ENCODE measurements around the gene KCNMB4.
A peak's percentile ranks its signal among the peaks of the same experiment; 100 is the strongest.

Gene KCNMB4

GRCh38 chr12:70365648-70366518, at the start of gene KCNMB4:
KCNMB4 (plus strand) TSS chr12:70366290; CDS start chr12:70366735, 445 bp downstream.
- TF ChIP-seq, protein P1, sequence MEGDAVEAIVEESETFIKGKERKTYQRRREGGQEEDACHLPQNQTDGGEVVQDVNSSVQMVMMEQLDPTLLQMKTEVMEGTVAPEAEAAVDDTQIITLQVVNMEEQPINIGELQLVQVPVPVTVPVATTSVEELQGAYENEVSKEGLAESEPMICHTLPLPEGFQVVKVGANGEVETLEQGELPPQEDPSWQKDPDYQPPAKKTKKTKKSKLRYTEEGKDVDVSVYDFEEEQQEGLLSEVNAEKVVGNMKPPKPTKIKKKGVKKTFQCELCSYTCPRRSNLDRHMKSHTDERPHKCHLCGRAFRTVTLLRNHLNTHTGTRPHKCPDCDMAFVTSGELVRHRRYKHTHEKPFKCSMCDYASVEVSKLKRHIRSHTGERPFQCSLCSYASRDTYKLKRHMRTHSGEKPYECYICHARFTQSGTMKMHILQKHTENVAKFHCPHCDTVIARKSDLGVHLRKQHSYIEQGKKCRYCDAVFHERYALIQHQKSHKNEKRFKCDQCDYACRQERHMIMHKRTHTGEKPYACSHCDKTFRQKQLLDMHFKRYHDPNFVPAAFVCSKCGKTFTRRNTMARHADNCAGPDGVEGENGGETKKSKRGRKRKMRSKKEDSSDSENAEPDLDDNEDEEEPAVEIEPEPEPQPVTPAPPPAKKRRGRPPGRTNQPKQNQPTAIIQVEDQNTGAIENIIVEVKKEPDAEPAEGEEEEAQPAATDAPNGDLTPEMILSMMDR (IDR thresholded peaks at IDR 0.05; ENCODE audit: extremely low read depth, missing control alignments) = no peak
- peak; percentile 97 for DNase-seq (ENCODE audit: low spot score)

DNA sequence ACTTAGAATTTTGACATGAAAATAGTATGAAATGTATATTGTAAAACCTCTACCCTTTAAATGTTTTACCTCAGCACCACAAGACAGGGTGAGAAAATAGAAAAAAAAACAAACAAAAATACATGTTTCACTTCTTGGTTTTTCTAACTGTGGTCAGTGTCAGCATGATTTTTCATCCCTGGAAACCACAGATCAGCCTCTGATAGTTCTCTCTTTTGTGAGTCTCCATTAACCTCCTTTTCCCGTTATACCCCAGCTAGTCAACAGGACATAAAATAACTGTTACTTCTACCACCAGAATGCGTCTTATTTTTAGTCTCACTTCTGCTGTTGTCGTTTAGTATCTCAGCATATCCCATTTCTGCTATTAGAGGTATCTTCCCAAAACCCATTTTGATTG, 48.3 kb upstream of the KCNMB4 start:
- TF ChIP-seq, protein P1 (IDR thresholded peaks at IDR 0.05; ENCODE audit: extremely low read depth, missing control alignments) = no peak
- peak; percentile 5 for DNase-seq (ENCODE audit: low spot score)

DNA sequence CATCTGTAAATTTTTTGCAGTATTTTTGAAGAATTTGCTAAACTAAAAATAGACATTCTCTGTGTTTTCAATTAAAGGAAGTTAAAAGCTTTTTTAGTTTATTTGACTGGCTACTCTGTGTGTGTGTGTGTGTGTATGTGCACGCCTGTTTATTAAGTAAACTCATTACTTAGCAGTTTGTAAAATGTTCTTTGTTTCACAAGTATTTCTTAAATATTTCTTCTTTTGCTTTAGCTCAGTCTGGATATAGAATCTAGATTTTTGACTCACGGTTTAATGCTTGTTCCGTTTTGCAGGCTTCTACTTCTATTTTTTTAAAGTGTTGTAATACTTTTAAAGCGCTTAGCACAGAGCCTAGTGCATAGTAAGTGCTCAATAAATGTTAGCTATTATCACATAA, 46.5 kb upstream of the KCNMB4 start:
- no peak for DNase-seq (ENCODE audit: low spot score)
- TF ChIP-seq, protein P1 (IDR thresholded peaks at IDR 0.05; ENCODE audit: extremely low read depth, missing control alignments) = no peak

- no peak for DNase-seq (ENCODE audit: low spot score)
- TF ChIP-seq, protein P1 (IDR thresholded peaks at IDR 0.05; ENCODE audit: extremely low read depth, missing control alignments) = no peak
Observed at GRCh38 chr12:70321191-70321590, 44.9 kb upstream of the KCNMB4 start.

- DNase-seq (ENCODE audit: low spot score) = no peak
Observed at GRCh38 chr12:70327541-70327940, 38.5 kb upstream of the KCNMB4 start.

DNA sequence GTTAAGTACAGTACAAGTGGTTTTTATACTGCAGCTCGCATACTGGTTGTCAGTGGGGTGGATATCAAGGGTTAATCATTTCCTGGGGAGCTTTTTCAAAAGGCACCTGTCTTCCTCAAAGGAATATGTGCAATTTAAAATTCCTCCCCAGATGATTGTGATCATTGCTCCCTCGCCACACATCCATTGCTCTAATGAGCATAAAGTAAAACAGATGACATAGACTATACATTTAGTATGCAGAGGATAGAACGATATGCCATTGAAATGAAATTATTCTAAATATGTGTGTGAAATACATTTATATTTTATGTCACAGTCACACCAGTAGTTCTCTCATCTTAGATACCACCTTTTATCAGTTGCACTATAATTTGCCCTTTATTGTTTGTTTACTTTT, 36.4 kb upstream of the KCNMB4 start:
- TF ChIP-seq, protein P1 (IDR thresholded peaks at IDR 0.05; ENCODE audit: extremely low read depth, missing control alignments) = no peak

More at GRCh38 chr12:70327541-70327940, 38.5 kb upstream of the KCNMB4 start:
- TF ChIP-seq, protein P1 (IDR thresholded peaks at IDR 0.05; ENCODE audit: extremely low read depth, missing control alignments) = no peak

DNA sequence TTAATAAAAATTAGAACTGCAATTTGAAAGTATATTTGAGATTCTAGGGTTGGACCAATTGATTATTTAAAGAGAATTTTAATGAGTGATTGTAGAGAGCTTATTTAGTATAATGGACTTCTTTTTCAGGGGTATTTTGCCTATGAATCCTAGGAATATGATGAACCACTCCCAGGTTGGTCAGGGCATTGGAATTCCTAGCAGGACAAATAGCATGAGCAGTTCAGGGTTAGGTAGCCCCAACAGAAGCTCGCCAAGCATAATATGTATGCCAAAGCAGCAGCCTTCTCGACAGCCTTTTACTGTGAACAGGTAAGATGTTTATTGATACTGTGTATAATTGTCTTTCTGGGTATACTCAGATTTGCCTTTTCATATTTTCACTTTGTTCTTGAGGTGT, 35.9 kb upstream of the KCNMB4 start:
- TF ChIP-seq, protein P1 (IDR thresholded peaks at IDR 0.05; ENCODE audit: extremely low read depth, missing control alignments) = no peak
- no peak for DNase-seq (ENCODE audit: low spot score)

More for the DNA sequence above, 36.4 kb upstream of the KCNMB4 start:
- no peak for DNase-seq (ENCODE audit: low spot score)
